Lung (tissue), 12 donors: ENCODE measurements around the gene FSTL5. TPM values are rescaled to one million over a fixed set of nuclear protein-coding genes. Genes with fewer than 3 reads are reported as not detected.

ENCODE experiments used
- ATAC-seq: fragments of 200-7000 bp; cut with Tn5 transposase; one replicate; pipeline ENCODE4 v1.9.1; 2020; ENCODE audit warnings: moderate number of reproducible peaks; ENCODE audit not compliant: insufficient read depth, low FRiP score
- DNase-seq, 3 donors: peaks; one replicate each; pipeline ENCODE4 v3.0.0-alpha.2; 2013 to 2017
- H3K27ac ChIP-seq, 2 donors: one replicate each; pipeline ENCODE4 v1.5.1; 2013; ENCODE audit warnings: mild to moderate bottlenecking in 2 of 2, moderate library complexity in 2 of 2, control low read depth in 1 of 2, inconsistent platforms in 1 of 2, low read depth in 1 of 2, low read length in 1 of 2
- H3K27me3 ChIP-seq, 3 donors: one replicate each; pipeline ENCODE4 v1.5.1; 2013; ENCODE audit warnings: low read length in 2 of 3; ENCODE audit not compliant: control insufficient read depth in 3 of 3, insufficient read depth in 3 of 3
- H3K36me3 ChIP-seq, 4 donors: one replicate each; pipeline ENCODE4 v1.5.1; 2013; ENCODE audit warnings: low read length in 4 of 4, mild to moderate bottlenecking in 1 of 4, moderate library complexity in 1 of 4; ENCODE audit not compliant: control insufficient read depth in 4 of 4, insufficient read depth in 4 of 4
- H3K4me1 ChIP-seq, 5 donors: one replicate each; pipeline ENCODE4 v1.5.1; 2013; ENCODE audit warnings: low read length in 5 of 5, mild to moderate bottlenecking in 2 of 5, moderate library complexity in 1 of 5; ENCODE audit not compliant: control insufficient read depth in 5 of 5, insufficient read depth in 5 of 5
- H3K4me3 ChIP-seq: one replicate; pipeline ENCODE4 v1.5.1; 2013; ENCODE audit warnings: mild to moderate bottlenecking, control low read depth, moderate library complexity
- H3K9ac ChIP-seq, 2 donors: one replicate each; pipeline ENCODE4 v1.5.1; 2013; ENCODE audit warnings: low read length in 2 of 2, control low read depth in 1 of 2; ENCODE audit not compliant: insufficient read depth in 1 of 2
- H3K9me3 ChIP-seq, 4 donors: one replicate each; pipeline ENCODE4 v1.5.1; 2013; ENCODE audit warnings: low read length in 3 of 4, mild to moderate bottlenecking in 1 of 4, moderate library complexity in 1 of 4; ENCODE audit not compliant: control insufficient read depth in 4 of 4, insufficient read depth in 3 of 4
- CTCF ChIP-seq: IDR thresholded peaks from 2 replicates; pipeline ENCODE4 v1.5.1; 2012; ENCODE audit warnings: mild to moderate bottlenecking; ENCODE audit errors: control extremely low read depth, extremely low read depth
- WGBS, 2 donors: extraction: QIAGEN DNeasy Blood & Tissue Kit; methylation state at CpG; one replicate each; pipeline ENCODE4 v1.1.7; 2013; 5-methylcytosine and 5-hydroxymethylcytosine counted together
- polyA plus RNA-seq, 2 donors: library from polyadenylated mRNA; stranded (reverse); fragments of 200-250 nt; gene quantifications; one replicate each; pipeline ENCODE4 v1.2.1, GENCODE V29; 2013
- total RNA-seq, 2 donors: library from RNA; depleted of rRNA in 1 of 2; stranded (reverse); fragments of >200 nt in 1 of 2; gene quantifications; one replicate each; pipeline ENCODE4 v1.2.1, GENCODE V29; 2014 to 2021
- donor health status: control.
- donor health status: control.
- donor health status: Bipolar disorder and iron deficiency.
- donor health status: healthy.
- donor health status: DM: yes; HTN: yes; CAD: no.

Gene FSTL5
- total and polyA plus RNA-seq, 4 donors, result 0.23 TPM; not detected in 3

GRCh38 chr4:161816958-161817357 lies 346.8 kb downstream of the FSTL5 start:
- no peak overlapping the region for H3K4me3 ChIP-seq
- WGBS, 2 donors, result 89 to 93% methylated on average over 1 of the region's 1 CpG

GRCh38 chr4:161815841-161816240 lies 348.0 kb downstream of the FSTL5 start:
- H3K4me3 ChIP-seq, result no peak overlapping the region
- TF ChIP-seq CTCF, result no peak
- H3K9ac ChIP-seq, result no peak overlapping the region
- WGBS, 2 donors, result 69 to 78% methylated on average over 1 of the region's 1 CpG
- H3K9me3 ChIP-seq, result no peaks in the 10 kb centered on the region
- no peaks in the 10 kb centered on the region for H3K4me1 ChIP-seq
- no peak for DNase-seq
- H3K36me3 ChIP-seq, result no peaks in the 10 kb centered on the region
- H3K27me3 ChIP-seq, result no peaks in the 10 kb centered on the region
- ATAC-seq, result no peak
- no peak overlapping the region for H3K27ac ChIP-seq

More at GRCh38 chr4:161816958-161817357, 346.8 kb downstream of the FSTL5 start:
- no peaks in the 10 kb centered on the region for H3K36me3 ChIP-seq
- ATAC-seq, result no peak
- no peak for DNase-seq
- H3K4me1 ChIP-seq, result no peaks in the 10 kb centered on the region
- H3K27ac ChIP-seq, result no peak overlapping the region
- no peak overlapping the region for H3K9ac ChIP-seq
- H3K9me3 ChIP-seq, result peaks cover 0 to 3% (median 0%) of the 10 kb centered on the region in 4 donors
- no peak for TF ChIP-seq CTCF
- no peaks in the 10 kb centered on the region for H3K27me3 ChIP-seq

GRCh38 chr4:161813889-161814288 lies 349.9 kb downstream of the FSTL5 start:
- no peaks in the 10 kb centered on the region for H3K27me3 ChIP-seq
- DNase-seq (no peak), ATAC-seq (no peak)
- no peaks in the 10 kb centered on the region for H3K36me3 ChIP-seq
- H3K9ac ChIP-seq, result no peak overlapping the region
- TF ChIP-seq CTCF, result no peak
- no peak overlapping the region for H3K27ac ChIP-seq
- no peaks in the 10 kb centered on the region for H3K4me1 ChIP-seq
- H3K4me3 ChIP-seq, result no peak overlapping the region
- no peaks in the 10 kb centered on the region for H3K9me3 ChIP-seq

GRCh38 chr4:161813389-161813788 lies 350.4 kb downstream of the FSTL5 start:
- Histone ChIP-seq H3K36me3 (no peaks in the 10 kb centered on the region), H3K4me3 (no peak overlapping the region), H3K4me1 (no peaks in the 10 kb centered on the region), H3K9me3 (no peaks in the 10 kb centered on the region), H3K27me3 (no peaks in the 10 kb centered on the region), H3K27ac (no peak overlapping the region), H3K9ac (no peak overlapping the region)
- DNase-seq, result no peak
- ATAC-seq, result no peak
- 56 to 81% methylated on average over 5 of the region's 5 CpGs for WGBS, 2 donors
- no peak for TF ChIP-seq CTCF
